ENCODE results near the gene ACTR1B.
"Not testable (repeated sequence)": the region's sequence is repeated elsewhere in the genome, so short reads cannot be mapped to it uniquely, and the experiment has no call there.

ACTR1B gene

GRCh38 chr2:97691166-97691565 lies 27.3 kb upstream of the ACTR1B start:
- no peak for DNase-seq (ENCODE audit: low spot score)
- in situ Hi-C loops (cut with MboI; ENCODE audit: low pct_unique_long_range_greater_than_20kb, low sequenced_read_pairs, unreplicated experiment), result no loop called here
- TF ChIP-seq CTCF (IDR thresholded peaks at IDR 0.05; ENCODE audit: extremely low read depth, insufficient read depth, missing control alignments), result no peak

- no peak for TF ChIP-seq CTCF (IDR thresholded peaks at IDR 0.05; ENCODE audit: extremely low read depth, insufficient read depth, missing control alignments)
- DNase-seq (ENCODE audit: low spot score), result peak; percentile 37
- in situ Hi-C loops (cut with MboI; ENCODE audit: low pct_unique_long_range_greater_than_20kb, low sequenced_read_pairs, unreplicated experiment), result no loop called here
These were observed 24.4 kb upstream of the ACTR1B start for GRCh38 chr2:97688062-97688827.

GRCh38 chr2:97687235-97687634 lies 23.4 kb upstream of the ACTR1B start:
- DNase-seq (ENCODE audit: low spot score); in situ Hi-C loops (cut with MboI; ENCODE audit: low pct_unique_long_range_greater_than_20kb, low sequenced_read_pairs, unreplicated experiment): not testable (repeated sequence)

- in situ Hi-C loops (cut with MboI; ENCODE audit: low pct_unique_long_range_greater_than_20kb, low sequenced_read_pairs, unreplicated experiment), result no loop called here
- no peak for DNase-seq (ENCODE audit: low spot score)
- TF ChIP-seq CTCF (IDR thresholded peaks at IDR 0.05; ENCODE audit: extremely low read depth, insufficient read depth, missing control alignments), result no peak
These were observed 14.5 kb upstream of the ACTR1B start for GRCh38 chr2:97678298-97678697.

GRCh38 chr2:97677480-97677879 lies 13.6 kb upstream of the ACTR1B start:
- no peak for DNase-seq (ENCODE audit: low spot score)
- in situ Hi-C loops (cut with MboI; ENCODE audit: low pct_unique_long_range_greater_than_20kb, low sequenced_read_pairs, unreplicated experiment), result no loop called here
- no peak for TF ChIP-seq CTCF (IDR thresholded peaks at IDR 0.05; ENCODE audit: extremely low read depth, insufficient read depth, missing control alignments)

GRCh38 chr2:97676620-97677019 lies 12.8 kb upstream of the ACTR1B start:
- no peak for DNase-seq (ENCODE audit: low spot score)
- in situ Hi-C loops (cut with MboI; ENCODE audit: low pct_unique_long_range_greater_than_20kb, low sequenced_read_pairs, unreplicated experiment), result no loop called here
- no peak for TF ChIP-seq CTCF (IDR thresholded peaks at IDR 0.05; ENCODE audit: extremely low read depth, insufficient read depth, missing control alignments)

- TF ChIP-seq CTCF (IDR thresholded peaks at IDR 0.05; ENCODE audit: extremely low read depth, insufficient read depth, missing control alignments), result no peak
- DNase-seq (ENCODE audit: low spot score), result no peak
- in situ Hi-C loops (cut with MboI; ENCODE audit: low pct_unique_long_range_greater_than_20kb, low sequenced_read_pairs, unreplicated experiment), result no loop called here
These were observed 11.7 kb upstream of the ACTR1B start for GRCh38 chr2:97675430-97676113.
